Panc1 (cell line): ENCODE results near the gene STAP2.

Experiments
- POLR2AphosphoS5 ChIP-seq: IDR thresholded peaks from 2 replicates; pipeline ENCODE4 v1.6.1; 2012; ENCODE audit warnings: mild to moderate bottlenecking, low read depth, low read length, moderate library complexity
- SIN3A ChIP-seq: IDR thresholded peaks from 2 replicates; pipeline ENCODE4 v1.6.1; 2012; ENCODE audit warnings: low read depth, mild to moderate bottlenecking, low read length, moderate library complexity, borderline replicate concordance; ENCODE audit not compliant: insufficient read depth
- TF ChIP-seq, protein P1 (sequence below): fragments of 450-650 bp; IDR thresholded peaks from 2 replicates; pipeline ENCODE4 v1.5.1; 2017; ENCODE audit warnings: mild to moderate bottlenecking
- TF ChIP-seq, protein P2 (sequence below), 2 experiments: IDR thresholded peaks; 2 replicates each; pipeline ENCODE4 v1.6.1; 2011 to 2012; ENCODE audit warnings: low read depth in 2 of 2, control low read depth in 1 of 2, low read length in 1 of 2, mild to moderate bottlenecking in 1 of 2, moderate library complexity in 1 of 2; ENCODE audit not compliant: insufficient read depth in 1 of 2

DNA sequence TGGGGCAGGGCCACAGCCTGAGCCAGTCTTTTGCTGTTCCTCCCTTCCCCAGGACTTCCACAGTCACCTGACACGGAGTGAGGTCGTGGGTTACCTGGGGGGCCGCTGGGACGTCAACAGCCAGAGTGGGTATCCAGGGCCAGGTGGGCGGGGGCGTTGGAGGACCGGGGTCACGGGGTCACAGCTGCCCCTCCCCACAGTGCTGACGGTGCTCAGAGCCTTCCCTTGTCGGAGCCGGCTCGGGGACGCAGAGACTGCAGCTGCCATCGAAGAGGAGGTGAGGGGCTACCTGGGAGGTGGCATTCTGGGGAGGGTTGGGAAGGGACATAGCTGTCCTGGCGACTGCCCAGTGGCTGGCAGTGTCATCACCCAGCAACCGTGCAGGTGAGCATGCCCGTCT is 16.3 kb upstream of the STAP2 start:
- TF ChIP-seq, protein P1, sequence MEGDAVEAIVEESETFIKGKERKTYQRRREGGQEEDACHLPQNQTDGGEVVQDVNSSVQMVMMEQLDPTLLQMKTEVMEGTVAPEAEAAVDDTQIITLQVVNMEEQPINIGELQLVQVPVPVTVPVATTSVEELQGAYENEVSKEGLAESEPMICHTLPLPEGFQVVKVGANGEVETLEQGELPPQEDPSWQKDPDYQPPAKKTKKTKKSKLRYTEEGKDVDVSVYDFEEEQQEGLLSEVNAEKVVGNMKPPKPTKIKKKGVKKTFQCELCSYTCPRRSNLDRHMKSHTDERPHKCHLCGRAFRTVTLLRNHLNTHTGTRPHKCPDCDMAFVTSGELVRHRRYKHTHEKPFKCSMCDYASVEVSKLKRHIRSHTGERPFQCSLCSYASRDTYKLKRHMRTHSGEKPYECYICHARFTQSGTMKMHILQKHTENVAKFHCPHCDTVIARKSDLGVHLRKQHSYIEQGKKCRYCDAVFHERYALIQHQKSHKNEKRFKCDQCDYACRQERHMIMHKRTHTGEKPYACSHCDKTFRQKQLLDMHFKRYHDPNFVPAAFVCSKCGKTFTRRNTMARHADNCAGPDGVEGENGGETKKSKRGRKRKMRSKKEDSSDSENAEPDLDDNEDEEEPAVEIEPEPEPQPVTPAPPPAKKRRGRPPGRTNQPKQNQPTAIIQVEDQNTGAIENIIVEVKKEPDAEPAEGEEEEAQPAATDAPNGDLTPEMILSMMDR = no peak
- TF ChIP-seq POLR2AphosphoS5 = no peak
- no peak for TF ChIP-seq SIN3A
- TF ChIP-seq, protein P2, sequence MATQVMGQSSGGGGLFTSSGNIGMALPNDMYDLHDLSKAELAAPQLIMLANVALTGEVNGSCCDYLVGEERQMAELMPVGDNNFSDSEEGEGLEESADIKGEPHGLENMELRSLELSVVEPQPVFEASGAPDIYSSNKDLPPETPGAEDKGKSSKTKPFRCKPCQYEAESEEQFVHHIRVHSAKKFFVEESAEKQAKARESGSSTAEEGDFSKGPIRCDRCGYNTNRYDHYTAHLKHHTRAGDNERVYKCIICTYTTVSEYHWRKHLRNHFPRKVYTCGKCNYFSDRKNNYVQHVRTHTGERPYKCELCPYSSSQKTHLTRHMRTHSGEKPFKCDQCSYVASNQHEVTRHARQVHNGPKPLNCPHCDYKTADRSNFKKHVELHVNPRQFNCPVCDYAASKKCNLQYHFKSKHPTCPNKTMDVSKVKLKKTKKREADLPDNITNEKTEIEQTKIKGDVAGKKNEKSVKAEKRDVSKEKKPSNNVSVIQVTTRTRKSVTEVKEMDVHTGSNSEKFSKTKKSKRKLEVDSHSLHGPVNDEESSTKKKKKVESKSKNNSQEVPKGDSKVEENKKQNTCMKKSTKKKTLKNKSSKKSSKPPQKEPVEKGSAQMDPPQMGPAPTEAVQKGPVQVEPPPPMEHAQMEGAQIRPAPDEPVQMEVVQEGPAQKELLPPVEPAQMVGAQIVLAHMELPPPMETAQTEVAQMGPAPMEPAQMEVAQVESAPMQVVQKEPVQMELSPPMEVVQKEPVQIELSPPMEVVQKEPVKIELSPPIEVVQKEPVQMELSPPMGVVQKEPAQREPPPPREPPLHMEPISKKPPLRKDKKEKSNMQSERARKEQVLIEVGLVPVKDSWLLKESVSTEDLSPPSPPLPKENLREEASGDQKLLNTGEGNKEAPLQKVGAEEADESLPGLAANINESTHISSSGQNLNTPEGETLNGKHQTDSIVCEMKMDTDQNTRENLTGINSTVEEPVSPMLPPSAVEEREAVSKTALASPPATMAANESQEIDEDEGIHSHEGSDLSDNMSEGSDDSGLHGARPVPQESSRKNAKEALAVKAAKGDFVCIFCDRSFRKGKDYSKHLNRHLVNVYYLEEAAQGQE (IDR thresholded peaks at IDR 0.05; ENCODE audit: insufficient read depth in 1 of 2, low read depth in 2 of 2, low read length in 1 of 2) = no peak
